Retina (tissue), 1 donor: Measurements from ENCODE around the gene FZD2.

Source experiments
- DNase-seq: peaks from one replicate; pipeline ENCODE4 v3.0.0-alpha.2; 2016

FZD2 gene

GRCh38 chr17:44608727-44609435, 51.6 kb downstream of the FZD2 start:
- DNase-seq = peak; percentile 7

DNA sequence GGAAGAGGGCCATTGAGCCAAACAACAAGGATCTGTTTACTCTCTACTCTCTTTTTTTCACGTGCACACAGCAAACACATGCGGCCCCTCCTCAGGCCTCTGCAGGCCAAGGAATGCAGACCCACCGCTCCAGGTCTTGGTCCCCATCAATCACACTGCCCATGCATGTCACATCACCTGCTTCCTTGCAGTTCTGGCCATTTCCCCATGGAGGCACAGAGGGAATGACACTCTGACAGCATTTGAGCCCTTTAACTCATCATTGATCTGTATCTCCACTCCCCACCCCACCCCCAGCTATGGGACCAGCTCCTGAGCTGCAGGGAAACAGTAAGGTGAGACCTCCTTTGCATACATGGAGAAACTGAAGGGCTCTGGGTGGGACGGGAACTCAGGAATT, 53.0 kb downstream of the FZD2 start:
- DNase-seq = no peak
